ENCODE data around the gene SUPT6H. TPM values are rescaled to one million over a fixed set of nuclear protein-coding genes. Genes with fewer than 3 reads are reported as not detected.

The SUPT6H gene
- total RNA-seq, 1 donor from 2014 or later: 84.3 TPM

GRCh38 chr17:28700278-28700677, 38.3 kb downstream of the SUPT6H start:
- intact Hi-C loops (cut with micrococcal nuclease): no loop called here

DNA sequence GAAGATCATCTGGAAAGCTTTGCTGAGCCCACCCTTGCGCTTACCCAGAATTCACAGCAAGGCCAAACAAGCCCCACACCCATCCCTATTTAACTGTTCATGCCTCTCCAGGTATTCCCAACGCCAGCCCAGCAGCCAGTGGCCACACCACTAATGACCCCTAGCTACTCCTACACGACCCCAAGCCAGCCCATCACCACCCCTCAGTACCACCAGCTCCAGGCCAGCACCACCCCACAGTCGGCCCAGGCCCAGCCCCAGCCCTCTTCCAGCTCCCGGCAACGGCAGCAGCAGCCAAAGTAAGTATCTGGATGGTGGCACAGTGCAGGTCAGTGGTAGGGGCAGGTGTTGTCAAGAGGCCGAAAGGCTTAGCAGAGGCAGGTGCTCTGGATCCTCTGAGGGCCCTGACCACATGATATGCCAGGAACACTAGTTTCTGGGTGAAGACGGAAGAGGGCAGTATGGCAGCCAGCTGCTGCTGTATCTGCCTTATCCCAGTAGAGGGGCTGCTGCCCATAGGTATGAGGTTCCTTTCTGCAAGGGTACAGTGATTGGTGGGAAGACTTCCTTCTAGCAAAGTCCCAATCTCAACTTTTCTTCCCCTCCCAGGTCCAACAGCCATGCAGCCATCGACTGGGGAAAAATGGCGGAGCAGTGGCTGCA, 39.0 kb downstream of the SUPT6H start:
- intact Hi-C loops (cut with micrococcal nuclease): no loop called here

GRCh38 chr17:28702026-28702751, 40.2 kb downstream of the SUPT6H start:
- intact Hi-C loops (cut with micrococcal nuclease): no loop called here

- intact Hi-C loops (cut with micrococcal nuclease): no loop called here
Measured at GRCh38 chr17:28702752-28703150, 40.7 kb downstream of the SUPT6H start.

- intact Hi-C loops (cut with micrococcal nuclease): no loop called here
Measured at GRCh38 chr17:28703552-28704218, 41.7 kb downstream of the SUPT6H start.

- intact Hi-C loops (cut with micrococcal nuclease): no loop called here
Measured at GRCh38 chr17:28704219-28704858, 42.3 kb downstream of the SUPT6H start.

DNA sequence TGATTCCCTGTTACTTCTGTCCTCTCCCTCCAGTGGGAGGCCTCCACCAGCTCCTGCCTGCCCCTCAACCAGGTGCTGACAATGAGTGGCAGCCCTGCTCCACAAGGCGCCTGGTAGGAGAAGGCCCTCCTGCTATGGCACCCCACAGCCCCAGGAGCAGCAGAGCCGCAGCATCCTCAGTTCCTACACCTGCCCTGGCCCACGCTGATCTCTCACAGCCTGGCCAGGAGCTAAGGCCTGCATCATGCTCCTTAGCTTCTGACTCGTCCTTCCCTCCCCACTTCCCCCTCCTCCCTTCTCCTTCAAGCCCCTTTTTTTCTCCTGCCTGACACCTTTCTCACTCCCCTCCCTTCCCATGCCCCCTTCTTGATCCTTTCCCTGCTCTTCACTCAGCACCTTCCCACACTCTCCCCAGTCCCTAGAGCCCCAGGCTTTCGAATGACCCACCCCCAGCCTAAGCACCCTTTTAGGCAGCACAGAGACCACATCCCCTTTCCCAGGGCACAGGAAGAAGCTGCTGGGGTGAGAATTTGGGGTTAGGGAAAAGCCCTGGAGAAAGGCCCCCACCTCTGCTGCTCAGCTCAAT, 43.2 kb downstream of the SUPT6H start:
- intact Hi-C loops (cut with micrococcal nuclease): no loop called here

DNA sequence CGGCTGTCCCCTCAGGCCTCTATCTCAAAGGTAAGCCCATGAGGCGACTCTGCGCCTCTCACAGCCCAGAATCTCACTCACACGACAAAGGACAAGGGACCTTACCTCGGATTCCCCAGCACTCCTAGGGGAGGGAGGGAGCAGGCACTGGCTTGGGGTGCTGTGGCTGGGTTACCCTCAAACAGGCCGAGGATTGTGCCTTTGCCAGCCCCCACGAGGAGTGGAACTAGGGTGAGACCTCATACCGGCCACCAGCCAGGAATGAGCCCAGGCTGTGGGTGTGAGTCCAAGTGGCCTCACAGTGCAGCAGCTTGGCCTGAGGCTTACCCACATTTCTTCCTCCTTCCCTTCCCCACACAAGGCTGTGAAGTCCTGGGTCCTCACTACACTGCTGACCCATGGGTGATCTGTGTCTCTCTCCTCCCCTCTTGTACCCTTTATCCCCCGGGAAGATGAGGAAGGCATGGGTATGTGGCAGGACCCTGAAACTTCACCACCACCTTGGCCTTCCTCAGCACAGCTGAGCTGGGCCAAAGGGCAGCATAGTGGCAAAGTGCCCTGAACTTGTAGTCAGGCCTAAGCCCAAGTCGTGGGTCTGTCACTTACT, 43.8 kb downstream of the SUPT6H start:
- intact Hi-C loops (cut with micrococcal nuclease): no loop called here

DNA sequence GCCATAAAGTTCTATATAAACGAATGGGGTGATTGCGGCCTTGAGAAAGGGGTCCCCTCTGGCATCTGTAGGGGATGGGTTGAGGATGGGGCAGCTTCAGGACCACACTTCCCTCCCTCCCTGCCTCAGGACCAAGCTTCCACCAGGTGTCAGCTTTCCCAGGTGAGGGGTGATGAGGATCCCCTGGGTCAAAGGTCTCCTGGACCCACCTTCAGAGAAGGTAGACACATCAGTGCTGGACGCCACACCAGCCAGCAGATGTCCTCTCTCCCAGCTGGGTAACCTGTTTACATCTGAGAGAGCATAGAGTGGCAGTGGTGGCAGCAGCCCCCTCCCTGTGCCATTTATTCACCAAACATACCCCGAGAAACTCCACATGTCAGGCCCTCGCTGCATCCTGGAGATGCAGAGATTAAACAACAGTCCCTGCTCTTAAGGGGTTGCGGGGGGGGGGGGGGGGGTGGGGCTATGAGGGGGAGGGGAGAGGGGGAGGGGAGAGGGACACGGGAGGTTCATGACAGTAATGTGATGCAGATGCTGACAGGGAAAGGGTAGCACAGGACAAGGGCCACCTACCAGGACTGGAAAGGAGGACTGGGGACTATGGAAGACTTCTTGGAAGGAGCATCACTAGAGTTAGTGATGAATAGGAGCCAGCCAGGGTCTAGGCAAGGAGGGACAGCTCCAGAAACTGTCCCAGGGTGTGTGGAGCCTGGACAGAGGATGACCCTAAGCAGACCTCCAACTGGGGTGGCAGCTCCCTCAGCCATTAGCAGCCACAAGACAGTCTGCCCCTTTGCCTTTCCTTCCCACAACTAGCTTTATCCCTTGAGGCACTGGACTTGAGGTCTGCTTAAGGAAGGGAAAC, 44.7 kb downstream of the SUPT6H start:
- intact Hi-C loops (cut with micrococcal nuclease): no loop called here

GRCh38 chr17:28707339-28707720, 45.3 kb downstream of the SUPT6H start:
- intact Hi-C loops (cut with micrococcal nuclease): no loop called here

DNA sequence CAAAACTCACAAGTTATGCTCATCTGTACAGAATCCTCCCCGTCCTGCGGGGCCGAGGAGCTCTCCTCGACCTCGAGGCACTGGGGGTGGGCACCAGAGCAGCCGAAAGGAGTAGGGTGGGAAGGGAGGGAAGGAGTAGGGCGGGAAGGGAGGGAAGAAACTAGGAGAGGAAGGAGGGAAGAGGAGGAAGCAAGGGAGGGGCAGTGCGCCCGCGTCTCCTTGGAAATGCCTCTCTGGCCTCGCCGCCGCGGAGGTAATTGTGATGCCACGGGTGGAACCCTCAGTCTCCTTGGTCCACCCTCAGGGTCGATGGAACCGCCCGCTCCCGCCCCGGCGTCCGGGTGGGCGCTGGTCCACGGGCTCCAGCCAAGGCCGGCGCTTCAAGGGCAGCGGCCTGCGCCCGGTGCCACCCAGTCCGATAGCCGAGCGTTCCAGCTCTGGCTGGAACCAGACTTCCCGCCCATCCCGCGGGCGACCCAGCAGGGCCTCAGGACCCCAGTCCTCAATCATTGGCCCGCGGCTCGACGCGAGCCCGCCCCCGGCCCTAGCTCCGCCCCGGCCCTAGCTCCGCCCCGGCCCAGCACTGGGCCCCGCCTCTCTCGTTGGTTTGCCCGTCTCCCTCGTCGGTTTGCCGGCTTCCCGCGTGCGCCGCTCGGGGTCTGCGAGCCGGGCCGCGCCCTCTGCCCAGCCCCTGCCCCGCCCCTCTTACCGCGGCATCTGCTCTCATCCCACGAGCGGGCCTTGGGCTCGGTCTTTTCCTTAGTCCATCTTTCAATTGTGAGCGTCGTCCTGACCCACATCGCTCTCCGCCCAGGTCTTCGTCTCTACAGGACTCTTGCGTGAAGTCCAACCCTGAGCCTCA, 49.1 kb downstream of the SUPT6H start:
- intact Hi-C loops (cut with micrococcal nuclease): loop anchor here (1.0 to 10.0 kb wide), 7 partner anchors 8 to 434 kb away; partner anchors contain the start of genes IFT20, NEK8, PIGS and RPL23A

GRCh38 chr17:28711723-28712031, 49.7 kb downstream of the SUPT6H start, which contains the start of gene PROCA1:
Gene PROCA1, minus strand, starts transcription at chr17:28711888. Its CDS starts 228 bp downstream, at chr17:28711660.
- intact Hi-C loops (cut with micrococcal nuclease): loop anchor here (1.0 to 10.0 kb wide), 7 partner anchors 8 to 433 kb away; partner anchors contain the start of genes IFT20, NEK8, PIGS and RPL23A

DNA sequence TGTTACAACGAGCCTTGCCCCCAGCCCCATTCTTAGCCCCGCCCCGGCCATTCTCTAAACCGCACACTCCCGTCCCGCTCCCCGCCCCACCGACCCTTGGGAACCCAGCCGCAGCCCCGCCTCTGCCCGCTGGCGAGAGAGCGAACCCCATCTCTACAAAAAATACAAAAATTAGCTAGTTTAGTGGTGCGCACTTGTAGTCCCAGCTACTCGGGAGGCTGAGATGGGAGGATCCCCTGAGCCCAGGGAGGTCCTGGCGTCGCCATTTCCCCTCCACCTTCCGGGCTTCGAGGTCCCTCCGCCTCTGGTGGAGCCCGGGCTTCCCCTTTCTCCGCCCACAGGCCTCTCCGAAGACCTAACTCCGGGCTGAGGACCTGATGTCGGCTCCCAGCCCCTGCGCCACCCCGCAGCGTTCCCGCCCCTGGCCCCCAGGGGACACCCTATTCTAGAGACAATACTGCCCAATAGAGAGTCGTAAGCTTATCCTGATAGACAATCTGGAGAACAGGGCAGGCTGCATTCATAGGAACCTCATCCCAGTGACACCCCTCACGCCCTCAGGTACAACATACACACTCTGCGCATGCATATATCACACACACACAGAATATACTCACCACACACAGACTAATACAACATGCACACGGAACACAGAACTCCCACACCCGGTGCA, 50.2 kb downstream of the SUPT6H start:
- intact Hi-C loops (cut with micrococcal nuclease): loop anchor here (5.0 to 10.0 kb wide), 3 partner anchors 160 to 433 kb away; partner anchors contain the start of genes IFT20, TNFAIP1 and UNC119

GRCh38 chr17:28712705-28713415, 50.9 kb downstream of the SUPT6H start:
- intact Hi-C loops (cut with micrococcal nuclease): loop anchor here (5.0 to 10.0 kb wide), 3 partner anchors 161 to 432 kb away; partner anchors contain the start of genes IFT20, TNFAIP1 and UNC119

DNA sequence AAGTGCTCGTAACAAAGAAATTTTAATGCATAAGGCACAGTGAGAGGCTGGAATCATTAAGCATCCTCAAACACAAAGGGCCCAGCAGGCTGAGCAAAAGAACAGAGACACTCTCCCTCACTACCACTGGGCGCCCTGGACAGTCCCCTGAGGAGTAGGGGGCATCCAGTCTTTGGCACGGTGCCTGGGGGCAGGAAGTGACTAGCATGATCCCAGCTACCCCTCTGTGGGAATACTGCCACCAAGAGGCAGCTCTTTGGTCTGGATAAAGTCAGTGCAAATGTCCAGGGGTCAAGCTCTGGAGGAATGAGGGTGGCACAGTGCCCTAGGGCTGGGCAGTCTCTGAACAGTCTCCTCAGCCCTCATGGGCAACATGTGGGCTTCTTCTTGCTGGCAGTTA, 52.3 kb downstream of the SUPT6H start:
- intact Hi-C loops (cut with micrococcal nuclease): loop anchor here (5.0 to 10.0 kb wide), 3 partner anchors 162 to 431 kb away; partner anchors contain the start of genes IFT20, TNFAIP1 and UNC119

DNA sequence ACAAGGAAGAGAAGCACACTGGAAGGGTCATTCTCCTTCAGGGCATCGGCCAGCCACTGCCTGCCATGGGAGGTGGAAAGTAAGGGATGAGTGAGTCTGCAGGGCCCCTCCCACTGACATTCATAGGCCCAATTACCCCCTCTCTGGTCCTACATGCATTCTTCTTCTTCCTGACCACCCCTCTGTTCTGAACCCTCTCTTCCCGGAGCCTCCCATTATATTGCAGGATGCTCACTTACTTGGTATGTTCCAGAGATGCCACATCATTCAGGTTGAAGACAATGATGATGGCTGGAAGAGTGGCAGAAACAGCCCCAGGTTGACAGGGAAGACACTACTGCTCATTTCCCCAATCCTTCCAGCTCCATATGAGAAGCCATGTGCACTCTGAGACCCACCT, 53.2 kb downstream of the SUPT6H start:
- intact Hi-C loops (cut with micrococcal nuclease): loop anchor here (10.0 kb wide), 2 partner anchors 380 to 430 kb away; partner anchors contain the start of genes IFT20 and TNFAIP1
